MCF 10A (cell line): Measurements from ENCODE around the gene SLC6A18. TPM values are rescaled to one million over a fixed set of nuclear protein-coding genes. Genes with fewer than 3 reads are reported as not detected.

ENCODE experiments used
- BruUV-seq: library from RNA; stranded (reverse); fragments of 400-500 nt; replicated peaks from 2 replicates; lab custom pipeline; 2021; lab: Mats Ljungman, UMichigan
- CTCF ChIA-PET: fragments of 300-600 bp; sonication (Branson Sonifier 250); formaldehyde crosslinking; extraction: SDS; loops from one replicate; lab custom pipeline; 2021; ENCODE audit warnings: antibody characterized with exemption, inconsistent platforms; lab: Yijun Ruan, JAX
- POLR2A ChIA-PET: fragments of 300-600, 350-650 bp; sonication (Branson Sonifier 250); formaldehyde crosslinking; extraction: SDS; loops from one replicate; lab custom pipeline; 2020; ENCODE audit warnings: antibody characterized with exemption, inconsistent platforms; lab: Yijun Ruan, JAX
- DNase-seq: peaks from one replicate; pipeline ENCODE4 v3.0.0-alpha.2; 2018; ENCODE audit not compliant: unreplicated experiment
- H3K27ac Mint-ChIP-seq: one replicate; pipeline ENCODE4 v1.8.0; 2022; ENCODE audit warnings: mild to moderate bottlenecking, low read depth, mixed read lengths; ENCODE audit not compliant: unreplicated experiment
- H3K27me3 Mint-ChIP-seq: one replicate; pipeline ENCODE4 v1.8.0; 2022; ENCODE audit warnings: mixed read lengths; ENCODE audit not compliant: insufficient read depth, unreplicated experiment
- H3K36me3 Mint-ChIP-seq: one replicate; pipeline ENCODE4 v1.8.0; 2022; ENCODE audit warnings: mild to moderate bottlenecking, moderate library complexity, mixed read lengths; ENCODE audit not compliant: insufficient read depth, unreplicated experiment
- H3K4me1 Mint-ChIP-seq: one replicate; pipeline ENCODE4 v1.8.0; 2022; ENCODE audit warnings: mixed read lengths; ENCODE audit not compliant: insufficient read depth, unreplicated experiment
- H3K4me3 Mint-ChIP-seq: one replicate; pipeline ENCODE4 v1.8.0; 2022; ENCODE audit warnings: mild to moderate bottlenecking, moderate library complexity, mixed read lengths; ENCODE audit not compliant: unreplicated experiment
- H3K9me3 Mint-ChIP-seq: one replicate; pipeline ENCODE4 v1.8.0; 2022; ENCODE audit warnings: mixed read lengths; ENCODE audit not compliant: unreplicated experiment
- CTCF ChIP-seq: fragments of 200-600 bp; IDR thresholded peaks from one replicate; pipeline ENCODE4 v1.8.0; 2022; ENCODE audit warnings: antibody characterized with exemption, mild to moderate bottlenecking; ENCODE audit not compliant: unreplicated experiment
- intact Hi-C: fragments of 100-400 bp; cut with micrococcal nuclease; formaldehyde crosslinking; loops from 2 replicates; pipeline ENCODE4 v1.14.1; 2022
- total RNA-seq: library from RNA; stranded (reverse); gene quantifications from 2 replicates; pipeline ENCODE4 v1.2.3, GENCODE V29; 2022

The SLC6A18 gene
- total RNA-seq, 1 experiment from 2014 or later = not detected

- POLR2A ChIA-PET = no interaction called here
- intact Hi-C loops = no loop called here
- Mint-ChIP-seq H3K27me3 (peaks cover 12% of the 10 kb centered on the region), H3K4me1 (peaks cover 6% of the 10 kb centered on the region), H3K9me3 (peaks cover 6% of the 10 kb centered on the region), H3K27ac (no peak overlapping the region), H3K36me3 (no peaks in the 10 kb centered on the region), H3K4me3 (no peak overlapping the region)
- no TSS peak for BruUV-seq
- CTCF ChIA-PET = interaction anchor here (0.5 kb wide), 1 partner anchor 644 kb away, joined by 4 read pairs; no protein-coding TSS in a partner anchor
- no peak for DNase-seq
- no peak for TF ChIP-seq CTCF
Measured at GRCh38 chr5:1241509-1242080, 16.4 kb downstream of the SLC6A18 start.

GRCh38 chr5:1242733-1243486 is 17.7 kb downstream of the SLC6A18 start:
- BruUV-seq = no TSS peak
- H3K4me1 Mint-ChIP-seq = peaks cover 6% of the 10 kb centered on the region
- no peaks in the 10 kb centered on the region for H3K36me3 Mint-ChIP-seq
- ChIA-PET CTCF (no interaction called here), POLR2A (no interaction called here)
- no peak for DNase-seq
- no peak overlapping the region for H3K27ac Mint-ChIP-seq
- no peak overlapping the region for H3K4me3 Mint-ChIP-seq
- peaks cover 12% of the 10 kb centered on the region for H3K27me3 Mint-ChIP-seq
- no peaks in the 10 kb centered on the region for H3K9me3 Mint-ChIP-seq
- TF ChIP-seq CTCF = no peak
- intact Hi-C loops = no loop called here

DNA sequence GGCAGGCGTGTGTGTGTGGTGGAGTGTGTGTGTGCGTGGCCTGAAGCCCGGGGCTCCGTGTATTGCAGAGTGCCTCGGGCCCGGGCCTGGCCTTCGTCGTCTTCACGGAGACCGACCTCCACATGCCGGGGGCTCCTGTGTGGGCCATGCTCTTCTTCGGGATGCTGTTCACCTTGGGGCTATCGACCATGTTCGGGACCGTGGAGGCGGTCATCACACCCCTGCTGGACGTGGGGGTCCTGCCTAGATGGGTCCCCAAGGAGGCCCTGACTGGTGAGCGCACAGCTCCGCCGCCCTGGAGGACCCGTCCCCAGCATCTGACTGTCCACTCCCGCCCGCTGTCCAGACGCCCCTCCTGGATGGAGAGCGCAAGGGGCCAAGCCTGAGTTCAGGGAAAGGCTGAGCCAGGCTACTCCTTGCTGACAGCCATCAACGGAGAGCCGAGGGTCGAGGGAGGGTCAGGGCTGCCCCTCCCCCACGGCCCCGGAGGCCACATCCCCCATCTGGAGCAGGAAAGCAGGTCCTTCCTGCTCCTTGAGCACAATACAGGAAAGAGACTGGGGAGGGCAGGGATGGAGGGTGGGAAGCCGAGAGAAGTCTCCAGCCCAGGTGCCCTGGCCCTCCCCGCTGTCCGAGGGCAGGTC is 18.4 kb downstream of the SLC6A18 start:
- DNase-seq = no peak
- no peak overlapping the region for H3K27ac Mint-ChIP-seq
- TF ChIP-seq CTCF = no peak
- CTCF ChIA-PET = no interaction called here
- intact Hi-C loops = no loop called here
- H3K9me3 Mint-ChIP-seq = no peaks in the 10 kb centered on the region
- H3K4me1 Mint-ChIP-seq = peaks cover 6% of the 10 kb centered on the region
- BruUV-seq = no TSS peak
- no peak overlapping the region for H3K4me3 Mint-ChIP-seq
- H3K27me3 Mint-ChIP-seq = peaks cover 12% of the 10 kb centered on the region
- H3K36me3 Mint-ChIP-seq = no peaks in the 10 kb centered on the region
- POLR2A ChIA-PET = no interaction called here

- no TSS peak for BruUV-seq
- intact Hi-C loops = no loop called here
- Mint-ChIP-seq H3K36me3 (no peaks in the 10 kb centered on the region), H3K27me3 (peaks cover 12% of the 10 kb centered on the region), H3K4me3 (no peak overlapping the region), H3K9me3 (no peaks in the 10 kb centered on the region), H3K4me1 (peaks cover 3% of the 10 kb centered on the region), H3K27ac (no peak overlapping the region)
- ChIA-PET POLR2A (no interaction called here), CTCF (interaction anchor here (0.6 kb wide), 1 partner anchor 70 kb away, joined by 3 read pairs; no protein-coding TSS in a partner anchor)
- DNase-seq = no peak
- no peak for TF ChIP-seq CTCF
Measured at GRCh38 chr5:1244255-1244654, 19.1 kb downstream of the SLC6A18 start.
